ENCODE measurements around the gene DUOXA1.

GRCh38 chr15:45084163-45084562 is 45.5 kb downstream of the DUOXA1 start:
- TF ChIP-seq EZH2 (IDR thresholded peaks at IDR 0.05; ENCODE audit: low read length) (no peak), CTCF (optimal IDR thresholded peaks at IDR 0.05 in 1 of 3, IDR thresholded peaks at IDR 0.05 in 1 of 3, conservative IDR thresholded peaks at IDR 0.05 in 1 of 3; ENCODE audit: extremely low read depth in 1 of 3, insufficient read depth in 2 of 3, low read length in 3 of 3) (no peak)

Measured in keratinocyte (primary cell).